ENCODE measurements around the gene PASK. TPM values are rescaled to one million over a fixed set of nuclear protein-coding genes. Genes with fewer than 3 reads are reported as not detected.

The PASK gene
- total and polyA plus RNA-seq, 2 experiments from 2014 or later: 0.56 to 2.1 TPM

DNA sequence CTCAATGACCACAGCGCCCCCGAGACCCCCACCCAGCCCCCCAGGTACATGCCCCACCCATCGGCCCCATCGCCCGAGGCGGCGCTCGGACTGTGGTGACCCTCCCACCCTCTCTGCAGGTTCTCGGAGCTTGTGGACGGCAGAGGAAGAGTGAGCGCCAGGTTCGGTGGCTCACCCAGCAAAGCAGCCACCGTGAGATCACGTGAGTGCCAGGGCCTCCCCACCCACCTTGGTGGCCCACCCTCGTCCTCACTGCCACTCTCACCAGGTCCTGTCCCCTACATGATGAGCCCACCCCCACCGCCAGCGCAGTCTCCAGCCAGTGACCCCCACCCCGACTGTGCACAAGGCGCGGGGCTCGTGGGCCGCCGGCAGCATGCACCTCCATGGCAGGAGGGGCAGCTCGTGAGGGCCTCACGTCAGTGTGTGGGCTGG, 77.6 kb downstream of the PASK start:
- no peaks in the 10 kb centered on the region for H3F3A ChIP-seq (ENCODE audit: insufficient read depth)
- no peak overlapping the region for H2AFZ ChIP-seq
- no peaks in the 10 kb centered on the region for H3K4me1 ChIP-seq (ENCODE audit: insufficient read depth)
- no peak overlapping the region for H3K27ac ChIP-seq
- H3K79me2 ChIP-seq (ENCODE audit: insufficient read depth): no peaks in the 10 kb centered on the region
- no peak overlapping the region for H3K9ac ChIP-seq
- H3K9me2 ChIP-seq (ENCODE audit: insufficient read depth): no peaks in the 10 kb centered on the region
- H3K4me2 ChIP-seq (ENCODE audit: unreplicated experiment): no peak overlapping the region
- TF ChIP-seq EZH2phosphoT487 (IDR thresholded peaks at IDR 0.05; ENCODE audit: insufficient read depth, low read depth): no peak
- TF ChIP-seq EZH2 (IDR thresholded peaks at IDR 0.05; ENCODE audit: insufficient read depth, poor library complexity, severe bottlenecking): no peak
- H3K4me3 ChIP-seq: no peak overlapping the region
- H3K27me3 ChIP-seq (replicated peaks; ENCODE audit: insufficient read depth): no peaks in the 10 kb centered on the region
- no peaks in the 10 kb centered on the region for H4K20me1 ChIP-seq (ENCODE audit: insufficient read depth)
- 82 to 92% methylated on average over 12 to 25 of the region's 25 CpGs for WGBS, 2 experiments (ENCODE audit: low coverage in 1 of 2, low lambda C conversion rate in 2 of 2, missing lambda C conversion rate in 2 of 2)
- no peaks in the 10 kb centered on the region for H3K9me3 ChIP-seq (ENCODE audit: low read depth)
- in situ Hi-C loops (cut with MboI): no loop called here
- no peak for DNase-seq
- H3K36me3 ChIP-seq (ENCODE audit: low read depth): peaks cover 7% of the 10 kb centered on the region; the same call in 1 of the 2 replicates

GRCh38 chr2:241070811-241071676, 78.2 kb downstream of the PASK start:
- 85 to 87% methylated on average over 20 to 30 of the region's 31 CpGs for WGBS, 2 experiments (ENCODE audit: low coverage in 1 of 2, low lambda C conversion rate in 2 of 2, missing lambda C conversion rate in 2 of 2)
- H3K4me1 ChIP-seq (ENCODE audit: insufficient read depth): no peaks in the 10 kb centered on the region
- no peak overlapping the region for H3K27ac ChIP-seq
- no peaks in the 10 kb centered on the region for H3K27me3 ChIP-seq (replicated peaks; ENCODE audit: insufficient read depth)
- H3K9ac ChIP-seq: no peak overlapping the region
- H4K20me1 ChIP-seq (ENCODE audit: insufficient read depth): no peaks in the 10 kb centered on the region
- H3K9me3 ChIP-seq (ENCODE audit: low read depth): no peaks in the 10 kb centered on the region
- H3K9me2 ChIP-seq (ENCODE audit: insufficient read depth): no peaks in the 10 kb centered on the region
- TF ChIP-seq EZH2phosphoT487 (IDR thresholded peaks at IDR 0.05; ENCODE audit: insufficient read depth, low read depth) (no peak), EZH2 (IDR thresholded peaks at IDR 0.05; ENCODE audit: insufficient read depth, poor library complexity, severe bottlenecking) (no peak)
- H3K4me3 ChIP-seq: no peak overlapping the region
- no peaks in the 10 kb centered on the region for H3F3A ChIP-seq (ENCODE audit: insufficient read depth)
- H3K79me2 ChIP-seq (ENCODE audit: insufficient read depth): no peaks in the 10 kb centered on the region
- DNase-seq: no peak
- no peak overlapping the region for H2AFZ ChIP-seq
- in situ Hi-C loops (cut with MboI): no loop called here
- no peak overlapping the region for H3K4me2 ChIP-seq (ENCODE audit: unreplicated experiment)
- H3K36me3 ChIP-seq (ENCODE audit: low read depth): peaks cover 6% of the 10 kb centered on the region; the same call in 1 of the 2 replicates

- Histone ChIP-seq H3K4me1 (ENCODE audit: insufficient read depth) (no peaks in the 10 kb centered on the region), H3K4me2 (ENCODE audit: unreplicated experiment) (no peak overlapping the region), H3K36me3 (ENCODE audit: low read depth) (peaks cover 1% of the 10 kb centered on the region; the same call in 1 of the 2 replicates), H3K79me2 (ENCODE audit: insufficient read depth) (no peaks in the 10 kb centered on the region), H3F3A (ENCODE audit: insufficient read depth) (no peaks in the 10 kb centered on the region), H4K20me1 (ENCODE audit: insufficient read depth) (no peaks in the 10 kb centered on the region), H3K9me3 (ENCODE audit: low read depth) (no peaks in the 10 kb centered on the region), H3K27me3 (replicated peaks; ENCODE audit: insufficient read depth) (no peaks in the 10 kb centered on the region), H3K9me2 (ENCODE audit: insufficient read depth) (no peaks in the 10 kb centered on the region), H3K4me3 (no peak overlapping the region), H3K9ac (no peak overlapping the region), H3K27ac (no peak overlapping the region), H2AFZ (no peak overlapping the region)
- no peak for DNase-seq
- 96% methylated on average over 13 of the region's 13 CpGs for WGBS, 2 experiments (ENCODE audit: low coverage in 1 of 2, low lambda C conversion rate in 2 of 2, missing lambda C conversion rate in 2 of 2)
- TF ChIP-seq EZH2phosphoT487 (IDR thresholded peaks at IDR 0.05; ENCODE audit: insufficient read depth, low read depth): no peak
- TF ChIP-seq EZH2 (IDR thresholded peaks at IDR 0.05; ENCODE audit: insufficient read depth, poor library complexity, severe bottlenecking): no peak
- in situ Hi-C loops (cut with MboI): no loop called here
These were observed 78.9 kb downstream of the PASK start for GRCh38 chr2:241070361-241070760.

GRCh38 chr2:241069821-241070281, 79.4 kb downstream of the PASK start:
- H3K9me2 ChIP-seq (ENCODE audit: insufficient read depth): no peaks in the 10 kb centered on the region
- no peaks in the 10 kb centered on the region for H3K9me3 ChIP-seq (ENCODE audit: low read depth)
- no peaks in the 10 kb centered on the region for H3F3A ChIP-seq (ENCODE audit: insufficient read depth)
- no peak overlapping the region for H3K9ac ChIP-seq
- no peaks in the 10 kb centered on the region for H3K4me1 ChIP-seq (ENCODE audit: insufficient read depth)
- no peaks in the 10 kb centered on the region for H3K79me2 ChIP-seq (ENCODE audit: insufficient read depth)
- no peak overlapping the region for H3K4me3 ChIP-seq
- no peaks in the 10 kb centered on the region; the same call in 1 of the 2 replicates for H3K36me3 ChIP-seq (ENCODE audit: low read depth)
- no peaks in the 10 kb centered on the region for H4K20me1 ChIP-seq (ENCODE audit: insufficient read depth)
- TF ChIP-seq EZH2phosphoT487 (IDR thresholded peaks at IDR 0.05; ENCODE audit: insufficient read depth, low read depth): no peak
- in situ Hi-C loops (cut with MboI): no loop called here
- no peak overlapping the region for H3K4me2 ChIP-seq (ENCODE audit: unreplicated experiment)
- WGBS, 2 experiments (ENCODE audit: low coverage in 1 of 2, low lambda C conversion rate in 2 of 2, missing lambda C conversion rate in 2 of 2): 79% methylated on average over 26 of the region's 26 CpGs
- H3K27me3 ChIP-seq (replicated peaks; ENCODE audit: insufficient read depth): no peaks in the 10 kb centered on the region
- no peak for DNase-seq
- H3K27ac ChIP-seq: no peak overlapping the region
- no peak overlapping the region for H2AFZ ChIP-seq
